GM18870 (cell line): Measurements from ENCODE around the gene SPARC.

Experiments
- ATAC-seq: cut with Tn5 transposase; IDR thresholded peaks from one replicate; pipeline ENCODE4 v1.9.1; 2021; ENCODE audit warnings: moderate library complexity; ENCODE audit not compliant: unreplicated experiment

The SPARC gene

DNA sequence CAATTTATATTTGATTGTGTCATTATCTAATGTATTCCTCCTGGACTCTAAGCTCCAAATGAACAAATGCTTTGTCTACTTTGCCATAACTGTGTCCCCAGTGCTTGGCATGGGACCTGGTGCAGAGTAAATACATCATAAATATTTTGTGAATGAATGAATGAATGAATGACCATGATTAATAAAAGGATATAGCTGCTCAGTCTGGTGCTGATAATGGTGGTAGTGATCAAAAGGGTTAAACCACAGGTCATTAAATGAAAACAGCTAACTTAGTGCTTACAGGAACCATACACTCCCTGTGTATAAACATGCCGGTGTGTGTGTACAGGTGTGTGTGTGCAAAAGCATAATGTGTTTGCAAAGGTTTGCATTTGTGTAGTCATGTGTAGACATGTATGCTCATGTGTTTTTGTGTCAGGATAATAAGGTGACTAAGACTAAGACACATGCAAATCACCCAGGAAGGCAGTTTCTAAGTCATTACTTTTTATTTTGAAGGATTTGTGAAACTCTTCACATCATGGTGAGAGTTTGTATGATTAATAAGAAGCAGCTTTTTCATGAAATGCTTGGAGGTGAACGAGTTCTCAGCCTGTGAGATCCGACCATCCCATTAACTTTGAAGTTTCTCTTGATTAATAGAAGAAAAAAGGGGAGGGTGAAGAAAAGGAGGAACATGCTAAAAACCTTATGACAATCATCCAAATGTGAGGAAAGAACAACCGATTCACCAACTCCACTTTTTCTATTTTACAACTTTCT lies 24.6 kb downstream of the SPARC start:
- ATAC-seq, result peak; percentile 70

DNA sequence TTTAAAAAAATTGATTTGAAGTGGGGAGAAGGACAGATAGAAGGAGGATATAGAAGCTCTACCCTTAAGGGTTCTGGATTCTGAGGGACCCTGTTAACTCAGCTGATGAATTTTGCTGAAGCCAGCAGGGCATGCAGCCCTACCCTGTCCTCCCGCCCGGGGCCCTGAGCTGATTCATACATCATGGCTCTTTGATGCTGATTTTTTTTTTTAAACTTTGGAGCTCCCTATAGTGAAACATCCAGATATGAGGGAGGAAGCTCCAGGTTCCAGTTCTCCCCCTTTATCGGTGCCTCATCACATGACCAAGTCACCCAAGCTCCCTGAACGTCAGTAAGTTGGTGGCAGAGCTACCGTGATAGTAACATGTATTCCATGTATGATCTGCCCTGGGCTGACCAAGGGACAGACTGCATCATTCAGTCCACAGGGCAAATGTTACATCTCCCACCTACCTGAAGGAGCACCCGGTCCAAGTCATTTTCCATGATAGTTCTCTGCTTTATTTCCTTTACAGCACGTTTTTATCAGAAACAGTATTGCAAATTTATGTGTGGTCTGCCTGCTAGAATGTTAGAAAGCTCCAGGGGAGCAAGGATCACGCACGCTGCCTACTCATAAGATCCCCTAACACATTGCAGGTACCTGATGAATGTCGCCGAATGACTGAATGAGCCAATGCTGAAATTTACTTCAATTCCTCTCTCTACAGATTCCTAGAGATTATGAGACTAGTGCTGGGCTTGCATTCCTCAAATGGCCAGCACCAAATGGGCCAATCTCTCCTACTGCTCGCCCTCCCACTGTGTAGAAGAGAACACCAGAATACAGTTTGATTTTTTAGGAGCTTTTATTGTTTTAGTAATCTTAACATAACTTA lies 25.9 kb downstream of the SPARC start:
- ATAC-seq, result no peak

DNA sequence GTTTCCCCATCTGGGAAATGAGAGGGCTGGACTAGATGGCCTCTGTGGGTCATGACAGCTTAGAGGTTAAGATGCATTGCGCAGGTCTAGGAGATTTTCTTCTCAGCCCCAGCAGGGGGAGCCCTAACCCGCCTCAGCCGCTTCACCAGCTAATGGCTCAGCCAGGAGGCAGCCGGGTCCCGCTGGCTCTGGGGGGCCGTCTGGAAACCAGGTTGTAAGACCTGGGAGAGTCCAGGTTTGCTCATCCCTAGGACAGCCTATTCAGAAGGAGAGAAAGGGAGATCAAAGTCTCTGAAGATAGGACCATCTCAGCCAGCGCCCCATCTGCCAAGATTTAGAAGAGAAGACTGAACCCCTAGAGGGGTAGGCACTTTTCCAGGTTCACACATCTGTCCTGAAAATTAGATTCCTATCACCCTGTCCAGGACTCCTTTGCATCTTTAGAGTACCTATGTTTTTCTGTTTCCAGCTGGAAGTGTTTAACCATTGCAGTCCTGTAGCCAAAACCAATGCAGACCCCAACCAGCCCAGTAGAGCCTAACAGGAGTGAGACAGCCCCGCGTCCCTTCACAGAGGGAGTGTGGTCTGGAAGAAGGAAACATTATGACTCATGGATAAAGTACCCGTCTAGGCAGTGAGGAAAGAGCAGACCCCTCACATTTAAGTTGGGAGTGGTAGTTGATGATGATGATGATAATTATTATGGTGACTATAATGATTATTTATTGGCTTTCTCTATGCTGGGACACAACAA lies 27.5 kb downstream of the SPARC start:
- peak; percentile 59 for ATAC-seq

DNA sequence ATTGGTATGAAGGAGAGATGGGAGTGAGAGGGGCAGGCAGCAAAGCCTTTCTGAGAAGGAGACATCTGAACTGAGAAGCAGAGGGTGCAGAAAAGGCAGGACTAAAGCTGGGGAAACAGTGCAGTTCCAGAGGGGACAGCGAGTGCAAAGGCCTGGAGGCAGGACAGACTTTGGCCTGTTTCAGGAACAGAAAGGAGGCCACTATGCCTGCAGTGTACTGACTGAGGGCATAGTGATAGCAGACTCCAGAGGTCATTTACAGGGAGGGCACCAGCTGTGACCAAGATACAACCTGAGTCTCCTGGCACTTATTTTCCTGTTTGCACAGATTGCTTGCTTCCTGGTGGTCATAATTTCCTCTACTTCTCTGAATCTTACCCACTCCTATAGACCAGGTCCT lies 29.6 kb downstream of the SPARC start:
- ATAC-seq, result no peak

DNA sequence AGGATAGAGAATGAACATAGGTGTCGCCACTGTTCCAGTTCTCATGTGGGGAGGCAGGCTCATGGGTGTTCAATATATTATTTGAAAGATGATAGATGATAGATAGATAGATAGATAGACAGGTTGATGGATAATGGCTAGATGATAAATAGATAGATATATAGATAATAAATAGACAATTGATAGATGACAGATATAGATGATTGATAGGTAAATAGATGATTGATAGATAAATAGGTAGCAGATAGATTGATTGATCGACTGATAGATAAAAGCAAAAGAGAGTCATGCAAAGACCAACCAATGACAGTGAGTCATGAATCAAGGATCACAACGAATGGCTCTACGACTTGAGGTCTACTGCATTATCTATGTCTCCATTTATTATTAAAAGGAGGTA lies 30.4 kb downstream of the SPARC start:
- ATAC-seq, result no peak

DNA sequence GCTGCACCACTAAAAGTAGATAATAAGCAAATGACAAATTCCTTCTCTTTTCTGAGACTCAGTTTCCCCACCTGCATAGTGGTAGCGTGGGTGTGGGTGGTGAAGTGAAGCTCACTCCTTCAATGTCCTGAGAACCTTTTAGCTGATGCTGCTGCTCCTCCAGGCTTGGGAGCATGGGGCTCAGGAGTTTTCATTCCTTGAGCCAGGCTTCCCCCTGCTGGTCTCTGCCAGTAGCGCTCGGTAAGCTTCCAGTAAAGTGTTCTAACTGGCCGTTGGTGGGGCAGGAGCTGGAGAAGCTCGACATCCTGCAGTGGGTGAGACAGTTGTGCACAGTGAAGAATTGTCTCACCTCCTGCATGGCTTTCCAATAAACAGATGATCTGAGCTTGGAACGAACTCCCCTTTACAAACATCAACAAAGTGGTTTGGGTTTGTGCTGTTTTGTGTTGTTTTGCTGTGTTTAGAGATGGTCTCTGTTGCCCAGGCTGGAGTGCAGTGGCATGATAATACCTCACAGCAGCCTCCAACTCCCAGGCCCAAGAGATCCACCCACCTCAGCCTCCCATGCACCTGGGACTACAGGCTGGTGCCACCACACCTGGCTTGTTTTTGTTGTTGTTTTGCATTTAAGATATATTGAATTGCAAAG lies 34.6 kb downstream of the SPARC start:
- ATAC-seq, result peak; percentile 93

DNA sequence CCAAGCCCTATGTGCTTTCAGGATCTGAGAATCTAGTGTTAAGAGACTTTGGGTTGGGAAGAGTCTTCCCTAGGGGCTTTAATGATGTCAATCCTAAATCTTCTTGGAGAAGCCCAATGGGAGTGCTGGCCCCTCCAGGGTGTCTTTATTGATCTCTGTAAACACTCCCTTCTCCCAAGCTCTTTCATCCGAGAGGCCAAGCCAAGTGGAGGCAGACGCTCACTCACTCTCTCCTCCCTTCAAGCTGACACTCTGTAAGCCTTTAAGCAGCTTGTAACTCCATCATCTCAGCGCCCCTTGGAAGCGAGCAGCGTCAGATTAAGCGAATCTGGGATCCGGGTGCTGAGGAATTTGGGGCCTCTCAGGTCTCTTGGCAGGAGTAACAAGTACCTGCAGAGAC lies 37.7 kb downstream of the SPARC start:
- no peak for ATAC-seq

DNA sequence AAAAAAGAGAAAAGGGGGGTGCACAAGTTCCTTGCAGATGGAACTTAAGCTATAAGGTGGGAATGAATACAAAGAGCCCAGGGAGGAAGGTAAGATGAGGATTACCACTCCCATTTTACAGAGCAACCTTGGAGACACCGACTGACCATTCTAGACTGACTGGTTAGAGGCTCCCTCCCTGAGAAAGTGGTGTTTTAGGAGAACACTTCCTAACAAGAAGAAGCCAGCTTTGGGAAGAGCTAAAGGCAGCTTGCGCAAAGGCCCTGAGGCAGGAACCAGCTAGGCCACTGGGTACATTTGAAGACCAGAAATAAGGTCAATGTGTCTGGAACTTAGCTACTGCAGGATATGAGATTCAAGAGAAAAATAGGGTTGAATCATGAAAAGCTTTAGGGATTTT lies 38.6 kb downstream of the SPARC start:
- no peak for ATAC-seq

DNA sequence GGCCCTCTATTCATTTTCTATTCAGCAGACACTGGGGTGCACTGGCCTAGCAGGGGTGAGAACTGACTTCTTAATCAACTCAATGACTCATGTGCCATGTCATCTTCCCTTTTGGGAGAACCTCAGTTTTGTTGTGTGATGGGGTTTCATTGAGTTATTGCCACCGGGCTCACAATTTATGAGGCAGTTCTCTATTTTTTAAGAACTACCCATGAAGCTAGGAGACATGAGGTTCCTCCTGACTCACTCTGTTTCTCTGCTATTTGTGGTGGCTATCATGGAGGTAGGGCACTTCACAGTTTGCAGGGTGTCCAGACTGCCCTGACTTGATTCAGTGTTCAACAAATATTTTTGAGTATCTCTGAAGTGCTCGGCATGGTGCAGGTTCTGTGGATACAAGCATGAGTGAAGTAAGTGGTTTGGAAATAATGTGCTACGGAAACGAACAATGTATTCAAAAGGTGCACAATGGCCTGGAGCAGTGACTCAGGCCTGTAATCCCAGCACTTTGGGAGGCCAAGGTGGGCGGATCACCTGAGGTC lies 39.3 kb downstream of the SPARC start:
- ATAC-seq, result no peak

DNA sequence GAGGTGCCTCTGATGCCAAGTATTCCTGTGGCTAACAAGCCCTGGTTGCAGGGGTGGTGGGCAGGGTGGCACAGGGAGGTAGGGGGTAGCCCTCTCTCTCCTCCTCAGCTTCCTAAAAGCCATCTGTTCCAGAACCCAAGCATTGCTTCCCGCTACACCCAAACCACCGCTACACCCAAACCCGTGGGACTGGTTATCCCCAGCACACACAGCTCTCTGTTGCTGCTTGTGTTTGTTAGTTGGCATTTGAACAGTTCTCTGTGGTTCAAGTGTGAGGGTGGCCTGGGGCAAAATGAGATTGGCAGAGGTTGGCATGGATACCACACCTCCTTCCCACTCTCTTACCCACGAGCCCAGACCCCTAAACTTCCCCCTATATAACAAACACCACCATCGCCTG lies 40.4 kb downstream of the SPARC start:
- no peak for ATAC-seq

DNA sequence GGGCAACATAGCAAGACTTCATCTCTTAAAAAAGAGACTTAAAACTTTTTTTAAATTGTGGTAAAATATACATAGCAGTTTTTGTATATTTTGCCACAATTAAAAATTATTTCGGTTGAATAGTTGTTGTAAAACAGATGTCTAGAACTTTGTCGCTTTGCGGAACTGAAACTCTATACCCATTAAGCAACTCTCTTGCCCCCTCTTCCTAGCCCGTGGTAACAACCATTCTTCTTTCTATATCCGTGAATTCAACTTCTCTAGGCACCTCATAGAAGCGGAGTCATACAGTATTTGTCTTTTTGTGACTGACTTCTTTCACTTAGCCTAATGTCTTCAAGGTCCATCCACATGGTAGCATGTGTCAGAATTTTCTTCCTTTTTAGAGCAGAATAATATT lies 43.3 kb downstream of the SPARC start:
- no peak for ATAC-seq

DNA sequence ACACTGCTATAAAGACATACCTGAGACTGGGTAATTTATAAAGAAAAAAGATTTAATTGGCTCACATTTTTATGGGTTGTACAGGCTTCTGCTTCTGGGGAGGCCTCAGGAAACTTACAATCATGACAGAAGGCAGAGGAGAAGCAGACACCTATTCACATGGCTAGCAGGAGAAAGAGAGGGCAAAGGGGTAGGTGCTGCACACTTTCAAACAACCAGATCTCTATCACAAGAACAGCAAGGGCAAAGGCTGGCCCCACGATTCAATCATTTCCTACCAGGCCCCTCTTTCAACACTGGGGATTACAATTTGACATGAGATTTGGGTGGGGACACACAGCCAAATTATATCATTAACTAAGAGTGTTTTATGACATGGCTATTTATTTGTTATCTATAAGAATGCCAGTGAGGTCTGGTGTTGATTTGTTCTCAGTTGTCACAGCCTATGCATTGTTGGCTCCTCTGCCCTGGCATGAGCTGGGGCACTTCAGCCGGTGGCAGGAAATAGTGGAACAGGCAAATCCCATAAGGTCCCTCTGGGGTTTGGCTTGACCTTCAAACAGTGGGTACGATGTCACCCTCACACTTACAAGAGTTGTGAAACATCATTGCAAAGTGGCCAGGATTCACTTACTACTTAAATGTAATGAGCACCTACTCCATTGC lies 44.1 kb downstream of the SPARC start:
- no peak for ATAC-seq

DNA sequence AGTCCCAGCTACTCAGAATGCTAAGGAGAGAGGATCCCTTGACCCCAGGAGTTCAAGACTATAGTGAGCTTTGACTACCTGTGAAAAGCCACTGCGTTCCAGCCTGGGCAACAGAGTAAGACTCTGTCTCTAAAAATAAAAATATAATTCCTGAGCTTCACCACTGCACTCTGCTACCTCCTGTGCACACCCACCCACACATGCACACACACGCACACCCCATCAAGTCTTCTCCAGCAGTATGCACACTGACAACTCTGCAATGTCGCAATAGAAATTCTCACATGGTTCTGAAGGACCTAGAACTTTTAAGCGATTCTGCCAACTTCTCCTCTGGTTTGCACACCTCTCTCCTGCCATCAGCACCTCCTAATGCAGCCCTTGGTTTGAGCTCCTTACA lies 48.1 kb downstream of the SPARC start:
- ATAC-seq, result no peak

DNA sequence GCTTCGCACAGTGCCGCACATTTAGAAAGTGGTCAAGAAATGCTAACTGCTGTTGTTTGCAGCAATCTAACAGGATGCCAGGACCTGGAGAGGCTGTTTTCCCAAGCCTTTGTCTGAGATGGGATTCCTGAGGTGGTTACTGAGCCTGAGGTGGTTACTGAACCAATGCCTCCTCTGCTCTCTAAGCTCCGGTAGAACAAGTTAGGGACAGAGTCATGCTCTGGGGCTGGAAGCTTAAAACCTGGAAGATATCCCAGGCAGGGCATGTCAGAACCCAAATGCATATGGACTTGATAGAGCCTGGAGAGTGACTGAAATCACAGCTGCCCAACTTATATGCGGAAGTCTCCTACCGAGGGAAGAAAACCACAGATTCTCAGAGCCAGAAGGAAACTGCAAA lies 49.0 kb downstream of the SPARC start:
- no peak for ATAC-seq

DNA sequence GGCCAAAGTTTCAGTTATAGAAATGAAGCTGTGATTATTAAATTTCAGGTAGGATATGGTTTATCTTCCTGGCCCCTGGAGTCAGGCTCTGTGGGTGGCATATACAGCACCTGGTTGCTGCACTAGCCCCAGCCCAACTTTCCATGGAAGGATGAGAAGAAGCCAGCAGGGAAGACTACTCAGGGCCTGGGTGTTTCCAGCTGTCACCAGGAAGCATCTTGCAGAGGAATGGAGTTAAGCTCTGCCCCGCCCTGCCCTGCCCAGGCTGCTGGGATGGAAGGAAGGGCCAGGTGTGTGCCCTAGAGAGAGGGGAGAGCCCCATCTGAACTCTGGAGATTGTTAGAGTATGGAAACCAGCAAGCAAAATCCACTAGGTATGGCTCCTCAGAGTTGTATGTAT lies 52.8 kb downstream of the SPARC start:
- ATAC-seq, result no peak

DNA sequence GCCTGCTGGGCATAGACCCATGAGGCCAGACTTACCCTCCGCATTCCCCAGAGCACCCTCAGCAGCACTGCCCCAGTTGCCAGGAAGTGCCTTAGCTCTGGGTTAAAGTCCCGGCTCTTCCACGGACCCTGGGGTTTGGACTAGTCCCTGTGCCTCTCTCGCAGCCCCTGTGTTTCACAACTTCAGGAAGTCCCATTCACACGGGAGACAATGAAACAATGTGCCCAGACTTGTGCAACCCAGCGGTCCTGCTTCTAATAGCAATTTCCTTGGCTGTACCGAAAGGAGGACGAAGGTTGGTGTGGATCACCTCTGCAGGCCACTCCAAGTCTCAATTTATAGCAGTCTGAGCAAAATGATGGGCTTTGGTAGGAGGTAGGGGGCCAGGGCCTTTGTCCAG lies 53.8 kb downstream of the SPARC start:
- no peak for ATAC-seq

DNA sequence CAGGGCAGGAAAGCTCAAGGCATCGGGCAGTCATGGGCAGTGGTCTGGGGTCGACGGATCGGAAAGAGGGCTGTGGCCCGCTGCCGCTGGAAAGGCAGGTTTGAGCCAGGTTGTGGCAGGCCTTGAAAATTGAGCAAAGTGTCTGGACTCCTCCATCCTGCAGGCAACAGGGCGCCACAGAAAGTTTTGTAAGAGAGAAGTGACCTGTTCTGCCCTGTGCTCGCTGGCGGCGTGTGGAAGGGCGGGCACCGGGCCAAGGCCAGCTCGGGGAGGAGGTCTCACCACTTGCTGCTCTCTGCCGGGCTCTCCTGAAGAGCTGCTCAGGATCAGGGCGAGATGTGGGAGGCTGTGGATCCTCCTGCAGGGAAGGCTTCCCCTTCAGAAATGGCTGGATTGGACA lies 54.2 kb downstream of the SPARC start:
- no peak for ATAC-seq

DNA sequence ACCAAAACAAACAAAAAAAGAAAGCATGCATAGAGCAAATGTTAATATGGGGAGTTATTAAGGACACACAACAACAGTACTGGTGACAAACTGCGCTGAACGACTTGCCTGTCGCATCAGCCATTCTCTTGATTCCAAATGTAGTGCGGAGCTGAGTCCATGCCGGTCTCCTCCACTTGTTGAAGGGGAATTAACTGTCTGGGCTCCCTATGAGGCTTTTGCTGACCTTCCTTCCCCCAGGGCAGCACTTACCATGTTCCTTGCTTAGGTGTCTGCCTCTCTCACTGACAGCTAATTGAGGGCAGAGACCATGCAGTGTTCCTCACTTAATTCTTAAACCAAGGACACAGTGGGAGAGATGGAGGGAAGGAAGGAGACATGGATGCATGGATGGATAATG lies 54.8 kb downstream of the SPARC start:
- no peak for ATAC-seq

DNA sequence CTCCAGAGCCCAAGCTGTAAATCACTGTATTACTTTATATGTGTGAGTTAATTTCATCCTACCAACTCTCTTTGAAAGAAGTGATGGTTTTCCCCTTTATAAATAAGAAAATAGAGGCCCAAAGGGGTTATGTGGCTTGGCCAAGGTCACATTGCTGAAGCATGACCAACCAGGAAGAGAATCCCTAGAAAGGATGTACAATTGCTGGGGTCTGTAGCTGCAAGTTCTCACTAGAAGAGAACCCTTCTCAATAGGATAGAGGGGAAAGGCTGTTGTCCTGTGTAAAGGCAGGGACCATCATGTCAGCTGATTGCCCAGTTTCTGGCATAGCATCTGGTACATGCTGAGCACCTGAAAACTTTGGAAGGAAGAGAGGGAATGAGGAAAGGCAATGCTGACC lies 56.6 kb downstream of the SPARC start:
- ATAC-seq, result no peak

DNA sequence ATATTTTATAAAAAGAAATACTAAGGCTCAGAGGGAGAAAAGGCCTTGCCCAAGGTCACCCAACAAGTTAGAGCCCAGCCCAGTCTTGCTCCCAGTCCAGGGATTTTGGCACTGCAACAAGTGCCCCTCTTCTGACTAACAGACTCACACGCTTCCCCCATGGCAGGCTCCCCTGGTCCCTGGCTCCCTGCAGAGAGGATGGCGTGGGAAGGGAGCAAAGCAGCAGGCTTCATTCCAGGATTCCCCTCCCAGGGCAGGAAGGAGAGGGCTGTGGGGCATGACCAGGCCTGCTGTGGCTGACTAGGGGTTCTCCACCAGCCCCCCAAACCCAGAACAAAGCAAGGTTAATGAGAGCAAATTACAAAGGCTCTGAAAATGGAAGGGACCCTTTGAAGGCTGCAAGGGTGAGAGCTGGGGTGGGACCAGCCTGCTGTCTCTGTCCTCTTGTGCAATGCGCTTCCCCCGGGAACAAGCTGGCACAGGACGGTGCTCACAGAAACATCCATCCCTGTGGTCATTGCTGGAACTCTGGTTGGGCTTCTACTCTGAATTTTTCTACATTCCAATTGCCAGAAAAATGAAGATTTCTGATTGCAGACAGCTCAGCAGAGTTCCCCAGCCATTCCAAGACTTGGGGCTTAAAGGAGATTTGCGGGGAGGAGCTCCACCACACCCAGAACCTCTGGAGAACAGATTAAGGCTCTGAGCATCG lies 58.4 kb downstream of the SPARC start:
- ATAC-seq, result no peak
